CD4-positive, alpha-beta T cell treated with Interleukin-15 for 1 hour (primary cell): ENCODE results near the gene HDHD5.

Experiments used
- DNase-seq: peaks from one replicate; pipeline ENCODE4 v3.0.0-alpha.2; 2020

The HDHD5 gene

DNA sequence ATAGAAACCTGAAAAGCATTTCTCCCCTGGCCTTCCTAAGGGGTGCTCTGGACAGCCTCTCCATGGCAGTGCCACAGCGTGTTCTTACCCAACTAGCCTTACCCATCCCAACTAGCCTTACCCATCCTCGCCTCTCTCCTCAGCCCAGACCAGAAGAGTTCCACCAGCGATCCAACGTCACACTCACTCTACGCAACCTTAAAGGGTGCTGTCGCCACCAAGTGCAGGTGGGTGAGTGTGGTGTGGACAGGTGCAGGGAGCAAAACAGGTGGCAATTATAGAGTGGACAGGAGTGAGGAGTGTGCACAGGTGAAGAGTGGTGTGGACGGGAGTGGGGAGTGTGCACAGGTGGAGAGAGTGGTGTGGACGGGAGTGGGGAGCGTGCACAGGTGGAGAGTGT, 55.7 kb downstream of the HDHD5 start:
- DNase-seq: no peak

DNA sequence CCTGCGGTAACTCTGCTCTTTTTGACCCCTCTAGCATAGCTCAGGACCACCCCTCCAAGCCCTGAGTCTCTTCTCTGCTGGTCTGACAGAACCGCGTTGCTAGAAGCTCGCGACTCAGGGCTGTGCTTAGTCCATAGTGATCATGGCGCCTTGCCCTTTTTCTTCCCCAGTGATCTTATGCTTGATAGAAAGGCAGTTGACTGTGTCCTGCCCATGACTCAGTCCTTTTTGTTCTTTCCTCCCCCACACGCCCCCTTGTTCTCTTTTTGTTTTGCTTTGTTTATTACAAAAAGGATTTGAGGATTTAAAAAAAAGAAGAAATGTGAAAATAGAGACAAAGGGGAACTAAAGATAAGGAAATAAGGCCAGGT, 56.8 kb downstream of the HDHD5 start:
- no peak for DNase-seq

DNA sequence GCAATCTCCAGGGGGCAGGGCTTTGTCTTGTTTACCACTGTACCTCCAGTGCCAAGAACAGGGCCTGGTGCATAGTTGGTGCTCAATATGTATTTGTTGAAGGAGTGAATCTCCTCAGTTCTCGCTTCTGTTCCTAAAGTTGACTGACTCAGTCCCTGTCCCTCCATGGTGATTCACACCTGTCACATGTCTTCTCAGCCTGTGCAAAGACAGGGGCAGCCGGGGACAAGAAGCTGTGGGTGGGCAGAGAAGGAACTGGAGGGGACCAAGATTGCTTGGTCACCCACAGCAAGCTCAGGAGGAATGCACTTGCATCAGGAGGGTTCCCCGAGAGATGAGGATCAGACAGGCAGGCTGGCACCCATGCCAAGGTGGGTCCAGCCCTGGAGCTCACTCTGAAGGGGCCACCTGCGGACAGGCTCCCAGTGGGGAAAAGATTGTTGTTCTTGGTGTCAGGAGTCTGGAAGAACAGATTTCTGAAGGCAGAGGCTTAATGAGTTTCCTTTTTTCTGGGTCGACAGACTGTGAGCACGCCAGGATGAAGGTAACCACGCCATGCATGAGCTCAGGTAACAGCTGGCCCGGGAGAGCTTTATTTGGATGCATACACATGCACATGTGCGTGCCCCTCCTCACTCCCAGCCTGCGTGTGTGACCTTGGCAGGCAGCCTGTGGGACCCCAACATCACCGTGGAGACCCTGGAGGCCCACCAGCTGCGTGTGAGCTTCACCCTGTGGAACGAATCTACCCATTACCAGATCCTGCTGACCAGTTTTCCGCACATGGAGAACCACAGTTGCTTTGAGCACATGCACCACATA, 57.4 kb downstream of the HDHD5 start:
- DNase-seq: no peak

DNA sequence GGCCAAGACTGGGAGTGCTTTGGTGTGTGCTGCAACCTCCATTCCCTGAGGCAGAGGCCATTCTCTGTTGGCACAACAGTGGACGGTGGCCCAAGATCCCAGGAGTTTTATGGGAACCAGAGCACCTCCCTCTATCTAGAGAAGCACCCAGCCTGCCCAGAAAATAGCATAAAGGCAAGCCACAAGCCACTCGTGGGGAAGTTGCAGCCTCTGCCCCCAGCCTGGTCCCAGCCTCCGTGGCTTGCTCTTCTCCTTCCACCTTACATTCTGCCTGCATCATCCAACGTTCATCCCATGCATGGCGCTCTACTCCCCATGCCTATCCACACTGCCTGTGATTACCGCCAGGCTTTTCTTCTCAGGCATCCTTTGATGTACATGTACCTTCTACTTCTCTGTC, 58.5 kb downstream of the HDHD5 start:
- DNase-seq: no peak

DNA sequence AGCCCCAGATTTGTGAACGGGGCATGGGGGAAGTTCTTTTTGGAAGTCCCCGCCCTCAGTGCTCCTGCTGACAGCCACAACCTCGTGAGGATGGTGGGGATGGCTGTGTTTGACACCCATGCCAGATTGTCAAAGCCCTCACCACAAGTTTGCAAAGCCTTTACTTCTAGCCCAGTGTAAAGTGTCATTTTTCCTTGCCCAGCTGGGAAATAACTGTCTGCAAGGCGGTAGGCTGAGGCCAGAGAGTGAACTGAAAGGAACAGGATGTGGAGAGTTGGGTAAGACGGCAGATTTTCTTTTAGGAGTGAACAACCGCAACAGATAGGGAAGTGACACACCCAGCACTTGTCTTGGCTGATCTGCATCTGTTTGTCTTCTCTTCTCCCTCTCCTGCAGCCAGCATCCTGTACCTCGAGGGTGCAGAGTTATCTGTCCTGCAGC, 60.7 kb downstream of the HDHD5 start:
- DNase-seq: peak; percentile 38

DNA sequence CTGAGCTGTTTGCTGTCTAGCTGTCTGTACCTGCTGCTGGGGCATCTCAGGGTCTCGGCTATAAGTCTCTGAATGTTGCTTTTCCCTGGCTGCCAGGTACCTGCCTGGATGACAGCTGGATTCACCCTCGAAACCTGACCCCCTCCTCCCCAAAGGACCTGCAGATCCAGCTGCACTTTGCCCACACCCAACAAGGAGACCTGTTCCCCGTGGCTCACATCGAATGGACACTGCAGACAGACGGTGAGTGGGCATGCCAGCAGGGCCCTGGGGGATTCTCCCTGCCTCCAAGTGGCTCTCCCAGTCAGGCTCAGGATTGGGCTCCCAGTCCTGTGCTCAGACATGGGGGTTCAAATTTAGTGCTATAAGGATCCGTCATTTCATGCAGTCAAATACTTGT, 61.4 kb downstream of the HDHD5 start:
- DNase-seq: no peak

DNA sequence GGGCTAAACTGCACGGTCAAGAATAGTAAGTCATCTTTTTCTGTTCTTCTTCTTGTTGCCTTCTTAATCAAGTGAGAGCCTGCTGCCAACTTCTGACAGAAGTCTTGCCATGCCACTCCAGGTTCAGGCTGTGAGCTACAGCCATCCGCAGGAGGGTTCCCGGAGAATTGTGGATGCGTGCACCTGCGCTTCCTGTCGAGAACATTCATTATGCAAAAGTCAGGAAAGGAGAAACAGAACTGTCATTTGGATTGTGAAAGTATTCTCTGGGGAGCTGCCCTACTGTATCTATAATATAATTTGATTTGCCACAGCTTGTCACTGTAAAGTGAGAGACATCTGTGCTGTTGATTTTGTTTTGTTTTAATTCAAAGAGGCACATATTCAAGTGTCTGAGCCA, 62.0 kb downstream of the HDHD5 start:
- DNase-seq: no peak

DNA sequence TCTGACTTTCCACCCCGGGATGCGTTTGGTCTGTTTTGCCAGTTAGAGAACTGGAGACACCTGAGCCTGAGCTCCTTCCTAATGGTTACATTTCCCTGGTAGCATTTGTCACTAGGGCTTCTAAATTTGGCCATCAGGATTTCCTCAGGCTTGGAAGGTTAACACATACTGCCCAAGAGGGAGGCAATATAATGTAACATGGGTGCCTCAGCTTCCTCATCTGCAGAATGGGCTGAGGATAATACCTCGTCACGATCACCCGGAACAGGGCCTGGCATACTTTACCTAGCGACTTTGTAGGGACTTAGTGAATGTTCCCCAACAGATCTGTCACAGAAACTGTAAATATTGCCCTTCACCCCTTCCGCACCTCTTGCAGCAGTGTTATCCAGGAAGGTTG, 63.0 kb downstream of the HDHD5 start:
- DNase-seq: no peak

DNA sequence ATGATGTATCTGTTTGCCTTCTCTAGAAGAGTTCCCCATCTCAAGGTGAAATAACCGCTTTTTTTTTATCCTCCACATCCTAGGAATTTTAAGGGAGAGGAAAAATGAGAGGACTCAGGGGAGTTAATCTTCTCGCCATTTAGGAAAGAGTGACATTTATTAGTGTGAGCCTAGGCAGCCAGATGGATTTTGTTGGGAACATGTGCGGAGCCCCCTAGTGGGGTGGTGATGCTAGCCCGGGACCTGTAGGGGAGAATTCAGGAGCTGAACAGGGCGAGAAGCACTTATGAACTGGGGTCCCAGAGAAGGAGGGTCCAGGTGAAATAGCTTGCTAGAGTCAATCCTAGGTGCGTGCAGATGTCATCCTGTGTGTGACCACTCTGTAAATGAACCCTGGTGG, 63.5 kb downstream of the HDHD5 start:
- no peak for DNase-seq

DNA sequence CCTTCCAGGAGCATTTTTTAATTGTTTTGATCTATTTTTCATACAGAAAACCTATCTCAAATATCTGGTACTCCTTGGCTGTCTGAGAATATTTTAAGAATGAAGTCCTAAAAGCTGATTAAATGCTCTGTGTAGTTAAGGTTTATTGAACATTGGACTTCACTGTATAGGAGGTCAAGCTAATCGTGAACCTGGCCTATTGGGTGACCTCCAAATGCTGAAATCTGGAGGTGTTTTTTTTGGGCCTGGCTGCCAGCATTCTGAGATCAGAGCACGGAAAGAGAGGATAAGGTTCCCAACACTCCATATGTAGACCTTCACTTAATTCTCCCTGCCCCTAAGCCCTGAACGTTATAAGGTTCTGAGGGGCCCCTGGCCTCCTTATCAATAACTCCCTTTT, 66.0 kb downstream of the HDHD5 start:
- DNase-seq: no peak

DNA sequence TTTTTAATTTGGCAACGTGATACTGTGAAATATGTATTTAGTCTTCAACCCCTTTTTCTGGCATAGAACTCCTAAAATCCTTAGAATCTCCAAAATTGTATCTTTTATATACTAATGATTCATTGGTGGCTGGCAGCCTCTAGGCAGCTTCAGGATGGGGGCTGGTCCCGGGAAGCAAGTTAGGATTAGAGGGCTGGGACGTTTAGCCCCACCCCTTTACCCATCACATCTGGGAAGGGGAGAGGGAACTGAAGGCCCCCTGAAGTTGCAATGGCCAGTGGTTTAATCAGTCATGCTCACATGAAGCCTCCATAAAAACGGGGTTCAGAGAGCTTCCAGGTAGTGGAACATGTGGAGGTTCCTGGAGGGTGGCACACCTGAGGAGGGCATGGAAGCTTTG, 67.2 kb downstream of the HDHD5 start:
- DNase-seq: no peak

DNA sequence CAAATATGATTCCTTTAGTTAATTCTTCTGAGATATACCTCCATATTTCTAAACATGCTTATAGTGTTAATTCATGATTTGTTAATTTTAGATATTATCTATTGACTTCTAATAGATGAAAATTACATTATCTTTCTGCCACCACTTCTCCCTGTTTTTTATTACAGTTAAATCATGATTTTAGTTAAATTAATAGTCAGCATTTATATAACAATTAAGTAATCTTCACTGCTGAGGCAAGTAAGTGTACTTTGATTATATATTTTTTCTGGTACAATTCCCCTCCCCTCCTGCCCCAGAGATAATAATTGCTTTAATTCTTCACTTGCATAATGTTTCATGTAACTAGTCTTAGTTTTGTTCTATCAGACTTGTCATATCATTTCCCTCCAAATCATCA, 68.5 kb downstream of the HDHD5 start:
- DNase-seq: no peak
